HEK293 (cell line): ENCODE measurements around the gene EEF1AKMT3.

Experiments
- CTCF ChIP-seq: fragments of 450-650 bp; formaldehyde crosslinking; IDR thresholded peaks from 2 replicates; pipeline ENCODE4 v1.5.1; 2016; ENCODE audit warnings: missing biosample characterization, missing genetic modification characterization
- FEZF1 ChIP-seq: fragments of 450-650 bp; formaldehyde crosslinking; IDR thresholded peaks from 2 replicates; pipeline ENCODE4 v1.5.1; 2016; ENCODE audit warnings: missing biosample characterization, missing genetic modification characterization
- PBX3 ChIP-seq: sonication (generic); formaldehyde crosslinking; IDR thresholded peaks from 2 replicates; pipeline ENCODE4 v1.8.1; 2022; ENCODE audit warnings: mild to moderate bottlenecking, moderate library complexity, missing genetic modification reagents
- ZBTB7A ChIP-seq: fragments of 450-650 bp; formaldehyde crosslinking; IDR thresholded peaks from 2 replicates; pipeline ENCODE4 v1.5.1; 2016; ENCODE audit warnings: low read depth, missing biosample characterization, missing genetic modification characterization
- ZNF155 ChIP-seq: fragments of 450-650 bp; formaldehyde crosslinking; IDR thresholded peaks from 2 replicates; pipeline ENCODE4 v1.5.1; 2016; ENCODE audit warnings: missing biosample characterization, missing genetic modification characterization
- ZNF280D ChIP-seq: fragments of 450-650 bp; formaldehyde crosslinking; IDR thresholded peaks from 2 replicates; pipeline ENCODE4 v1.5.1; 2016; ENCODE audit warnings: missing biosample characterization, missing genetic modification characterization
- ZNF350 ChIP-seq: fragments of 450-650 bp; formaldehyde crosslinking; IDR thresholded peaks from 2 replicates; pipeline ENCODE4 v1.5.0; 2017; ENCODE audit warnings: missing biosample characterization, mild to moderate bottlenecking, missing genetic modification characterization
- ZNF513 ChIP-seq: fragments of 450-650 bp; IDR thresholded peaks from 2 replicates; pipeline ENCODE4 v1.5.1; 2018; ENCODE audit warnings: missing biosample characterization, missing genetic modification characterization
- ZNF548 ChIP-seq: fragments of 450-650 bp; formaldehyde crosslinking; IDR thresholded peaks from 2 replicates; pipeline ENCODE4 v1.5.1; 2016; ENCODE audit warnings: missing biosample characterization, missing genetic modification characterization
- ZNF580 ChIP-seq: fragments of 450-650 bp; formaldehyde crosslinking; IDR thresholded peaks from 2 replicates; pipeline ENCODE4 v1.5.1; 2016; ENCODE audit warnings: missing biosample characterization, missing genetic modification characterization
- ZNF600 ChIP-seq: fragments of 450-650 bp; formaldehyde crosslinking; IDR thresholded peaks from 2 replicates; pipeline ENCODE4 v1.5.1; 2016; ENCODE audit warnings: missing biosample characterization, missing genetic modification characterization
- ZNF707 ChIP-seq: fragments of 450-650 bp; formaldehyde crosslinking; IDR thresholded peaks from 2 replicates; pipeline ENCODE4 v1.5.1; 2016; ENCODE audit warnings: missing biosample characterization, missing genetic modification characterization
- ZNF791 ChIP-seq: fragments of 450-650 bp; formaldehyde crosslinking; IDR thresholded peaks from 2 replicates; pipeline ENCODE4 v1.5.1; 2016; ENCODE audit warnings: missing biosample characterization, missing genetic modification characterization
- TF ChIP-seq, protein P1 (sequence below): fragments of 450-650 bp; formaldehyde crosslinking; IDR thresholded peaks from 2 replicates; pipeline ENCODE4 v1.5.1; 2016; ENCODE audit warnings: missing biosample characterization, missing genetic modification characterization

DNA sequence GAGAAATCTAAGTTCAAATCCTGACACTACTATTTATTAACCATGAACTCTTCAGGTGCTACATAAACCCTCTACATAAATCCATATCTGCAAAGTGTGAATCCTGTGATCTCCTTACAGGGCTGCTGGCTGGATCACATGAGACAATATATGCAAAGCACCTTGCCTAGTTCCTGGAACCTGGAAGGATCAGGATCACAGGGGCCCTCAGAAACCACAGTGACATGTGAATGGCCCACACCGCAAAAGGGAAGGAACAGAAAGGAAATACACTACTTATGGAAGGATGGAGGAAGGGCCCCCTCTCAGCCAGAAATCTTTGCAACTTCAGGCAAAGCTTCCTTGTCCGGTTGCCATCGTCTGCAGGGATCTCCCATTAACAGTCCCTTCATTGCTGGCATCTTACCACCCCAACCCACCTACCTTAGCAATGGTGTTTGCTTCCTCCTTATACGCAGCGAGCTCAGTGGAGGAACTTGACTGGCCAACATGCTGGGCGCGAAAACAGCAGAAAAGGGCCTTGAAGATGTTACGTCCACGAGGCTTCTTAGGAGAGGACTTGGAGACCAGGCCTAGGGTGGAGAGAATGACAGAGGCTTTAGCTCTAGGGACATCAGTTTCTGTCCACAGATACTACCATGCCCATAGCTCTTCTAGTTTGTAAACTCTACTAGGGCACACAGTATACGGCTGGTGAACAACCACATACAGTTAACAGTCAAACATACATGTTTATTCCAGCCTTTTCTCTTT lies 56.8 kb downstream of the EEF1AKMT3 start:
- TF ChIP-seq CTCF (tag by site-specific recombination) (no peak), ZBTB7A (tag by site-specific recombination) (no peak), ZNF707 (tag by site-specific recombination) (no peak), ZNF280D (tag by site-specific recombination) (no peak), ZNF580 (tag by site-specific recombination) (no peak), FEZF1 (tag by site-specific recombination) (no peak), ZNF791 (tag by site-specific recombination) (no peak), ZNF350 (tag by site-specific recombination) (no peak), ZNF155 (tag by site-specific recombination) (no peak), ZNF513 (no peak), ZNF548 (tag by site-specific recombination) (no peak), PBX3 (CRISPR knock-in tag) (no peak), ZNF600 (tag by site-specific recombination) (no peak)
- TF ChIP-seq, protein P1, sequence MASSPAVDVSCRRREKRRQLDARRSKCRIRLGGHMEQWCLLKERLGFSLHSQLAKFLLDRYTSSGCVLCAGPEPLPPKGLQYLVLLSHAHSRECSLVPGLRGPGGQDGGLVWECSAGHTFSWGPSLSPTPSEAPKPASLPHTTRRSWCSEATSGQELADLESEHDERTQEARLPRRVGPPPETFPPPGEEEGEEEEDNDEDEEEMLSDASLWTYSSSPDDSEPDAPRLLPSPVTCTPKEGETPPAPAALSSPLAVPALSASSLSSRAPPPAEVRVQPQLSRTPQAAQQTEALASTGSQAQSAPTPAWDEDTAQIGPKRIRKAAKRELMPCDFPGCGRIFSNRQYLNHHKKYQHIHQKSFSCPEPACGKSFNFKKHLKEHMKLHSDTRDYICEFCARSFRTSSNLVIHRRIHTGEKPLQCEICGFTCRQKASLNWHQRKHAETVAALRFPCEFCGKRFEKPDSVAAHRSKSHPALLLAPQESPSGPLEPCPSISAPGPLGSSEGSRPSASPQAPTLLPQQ: no peak
